Stimulated activated naive B cell treated with anti-CD40 and anti-IgM and Interleukin-4, amounts not matched to agents 10 μg/mL and 1 μg/mL and 100 μg/mL, for 72 hours (primary cell): Measurements from ENCODE around the gene DENND5B.

Source experiments
- ATAC-seq, 2 donors: fragments of 150-1000 bp; cut with Tn5 transposase; replicated peaks; 2 replicates each; pipeline ENCODE4 v1.10.0; 2021; ENCODE audit warnings: moderate library complexity in 1 of 2
- DNase-seq: peaks from one replicate; pipeline ENCODE4 v3.0.0; 2021
- H3K27ac Mint-ChIP-seq: one replicate; pipeline ENCODE4 v1.8.0; 2022; ENCODE audit warnings: mild to moderate bottlenecking, mixed read lengths
- H3K27me3 Mint-ChIP-seq, 2 donors: one replicate each; pipeline ENCODE4 v1.8.0; 2022; ENCODE audit warnings: mixed read lengths in 2 of 2
- H3K36me3 Mint-ChIP-seq, 2 donors: one replicate each; pipeline ENCODE4 v1.8.0; 2022; ENCODE audit warnings: mixed read lengths in 2 of 2, mild to moderate bottlenecking in 1 of 2
- H3K4me1 Mint-ChIP-seq, 2 donors: one replicate each; pipeline ENCODE4 v1.8.0; 2022; ENCODE audit warnings: mixed read lengths in 2 of 2, mild to moderate bottlenecking in 1 of 2
- H3K4me3 Mint-ChIP-seq, 2 donors: one replicate each; pipeline ENCODE4 v1.8.0; 2022; ENCODE audit warnings: mild to moderate bottlenecking in 2 of 2, mixed read lengths in 2 of 2, moderate library complexity in 1 of 2
- H3K9me3 Mint-ChIP-seq, 2 donors: one replicate each; pipeline ENCODE4 v1.8.0; 2022; ENCODE audit warnings: mixed read lengths in 2 of 2, mild to moderate bottlenecking in 1 of 2

The DENND5B gene

DNA sequence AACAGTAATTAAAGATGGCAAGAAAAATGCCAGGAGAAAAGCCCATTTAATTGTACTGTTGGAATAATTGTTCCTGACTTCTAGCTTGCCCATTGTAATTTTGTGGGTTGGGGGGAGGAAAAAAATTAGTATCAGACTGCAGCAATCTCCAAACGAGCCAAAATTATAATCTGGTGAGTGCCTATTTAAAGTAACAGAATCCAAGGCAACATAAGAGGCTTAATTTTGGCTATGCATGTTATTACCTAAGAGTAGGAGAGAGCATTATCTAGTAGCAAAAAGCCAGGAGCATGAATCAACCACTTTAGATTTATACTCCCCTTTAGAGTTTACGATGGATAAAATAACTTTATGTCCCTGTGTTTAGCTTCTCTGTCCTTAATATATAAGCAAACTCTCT, 14.6 kb upstream of the DENND5B start:
- H3K27ac Mint-ChIP-seq, result no peak overlapping the region
- H3K27me3 Mint-ChIP-seq, result no peaks in the 10 kb centered on the region
- DNase-seq, result no peak
- peaks cover 3 to 10% of the 10 kb centered on the region in 2 donors for H3K36me3 Mint-ChIP-seq
- ATAC-seq, result no peak
- H3K4me3 Mint-ChIP-seq, result no peak overlapping the region
- H3K4me1 Mint-ChIP-seq, result peaks cover 5 to 17% of the 10 kb centered on the region in 2 donors
- peaks cover 4 to 8% of the 10 kb centered on the region in 2 donors for H3K9me3 Mint-ChIP-seq

DNA sequence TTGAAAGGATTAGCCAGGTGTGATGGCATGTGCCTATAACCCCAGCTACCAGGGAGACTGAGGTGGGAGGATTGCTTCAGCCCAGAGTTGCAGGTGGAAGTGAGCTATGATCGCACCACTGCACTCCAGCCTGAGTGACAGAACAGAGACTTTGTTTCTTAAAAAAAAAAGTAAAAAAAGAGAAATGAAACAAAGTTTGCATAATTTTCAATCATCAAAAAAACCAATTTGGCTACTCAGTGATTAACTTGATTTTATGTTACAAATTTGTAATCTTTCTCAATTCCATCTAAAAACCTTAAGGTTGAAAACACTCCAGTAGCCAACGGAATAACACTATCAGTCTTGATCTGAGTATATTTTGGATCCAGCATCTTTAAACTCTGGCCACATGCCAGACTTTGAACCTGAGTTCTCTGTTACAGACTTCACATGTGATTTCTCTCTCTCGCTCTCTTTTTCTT, 12.6 kb upstream of the DENND5B start:
- peak overlapping the region; percentile 66 for H3K27ac Mint-ChIP-seq
- H3K4me1 Mint-ChIP-seq, result peaks cover 19 to 34% of the 10 kb centered on the region in 2 donors
- peak overlapping the region; percentile 44 to 71 for H3K4me3 Mint-ChIP-seq
- DNase-seq (peak; percentile 71), ATAC-seq (peak; percentile 93 to 94)
- peaks cover 3 to 10% of the 10 kb centered on the region in 2 donors for H3K36me3 Mint-ChIP-seq
- H3K27me3 Mint-ChIP-seq, result no peaks in the 10 kb centered on the region
- H3K9me3 Mint-ChIP-seq, result peaks cover 6 to 8% of the 10 kb centered on the region in 2 donors

DNA sequence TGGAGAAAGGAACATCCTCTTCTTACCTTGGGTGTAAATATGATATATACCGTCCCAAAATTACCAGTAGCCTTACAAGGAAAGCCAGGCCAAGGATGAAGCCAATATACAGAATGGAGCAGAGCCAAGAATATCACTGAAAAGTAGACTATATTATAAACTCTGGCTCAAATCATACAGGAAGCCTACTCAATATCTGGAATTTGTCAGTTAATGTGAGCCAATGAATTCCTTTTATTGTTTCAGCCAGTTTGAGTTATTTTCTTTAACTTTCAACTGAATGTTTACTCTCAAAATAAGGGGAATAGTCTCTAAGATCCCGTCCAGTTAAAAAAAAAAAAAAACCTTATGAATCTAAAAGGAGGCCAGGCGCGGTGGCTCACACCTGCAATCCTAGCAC, 9.8 kb upstream of the DENND5B start:
- ATAC-seq (no peak), DNase-seq (no peak)

DNA sequence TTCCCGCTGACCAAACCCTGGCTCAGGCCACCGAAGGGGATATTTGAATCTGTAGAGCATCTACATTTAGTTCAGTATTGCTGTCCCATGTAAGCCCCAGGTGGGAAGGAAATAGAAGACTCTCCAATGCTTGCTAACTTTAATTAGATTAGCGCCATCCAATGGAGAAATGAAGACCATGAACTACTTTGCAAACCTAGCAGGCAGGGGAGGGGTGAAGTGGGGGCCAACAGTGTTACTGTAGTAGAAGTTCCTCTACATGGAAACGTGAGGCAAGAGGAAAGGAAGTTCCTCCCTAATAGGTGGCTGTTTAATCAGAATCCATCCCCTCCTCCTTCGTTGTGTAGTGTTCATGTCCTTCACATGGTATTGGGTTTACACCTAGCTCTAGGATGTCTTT, 9.3 kb upstream of the DENND5B start:
- Mint-ChIP-seq H3K4me3 (no peak overlapping the region), H3K27ac (peak overlapping the region; percentile 42), H3K36me3 (peaks cover 0 to 1% of the 10 kb centered on the region in 2 donors), H3K9me3 (peaks cover 0 to 3% of the 10 kb centered on the region in 2 donors), H3K4me1 (peaks cover 21 to 43% of the 10 kb centered on the region in 2 donors), H3K27me3 (no peaks in the 10 kb centered on the region)
- DNase-seq, result no peak
- ATAC-seq, result no peak

More for the DNA sequence above, 9.8 kb upstream of the DENND5B start:
- H3K27ac Mint-ChIP-seq, result no peak overlapping the region
- H3K27me3 Mint-ChIP-seq, result no peaks in the 10 kb centered on the region
- peaks cover 21 to 43% of the 10 kb centered on the region in 2 donors for H3K4me1 Mint-ChIP-seq
- peaks cover 0 to 3% of the 10 kb centered on the region in 2 donors for H3K36me3 Mint-ChIP-seq
- peaks cover 0 to 1% of the 10 kb centered on the region in 2 donors for H3K9me3 Mint-ChIP-seq
- no peak overlapping the region for H3K4me3 Mint-ChIP-seq

DNA sequence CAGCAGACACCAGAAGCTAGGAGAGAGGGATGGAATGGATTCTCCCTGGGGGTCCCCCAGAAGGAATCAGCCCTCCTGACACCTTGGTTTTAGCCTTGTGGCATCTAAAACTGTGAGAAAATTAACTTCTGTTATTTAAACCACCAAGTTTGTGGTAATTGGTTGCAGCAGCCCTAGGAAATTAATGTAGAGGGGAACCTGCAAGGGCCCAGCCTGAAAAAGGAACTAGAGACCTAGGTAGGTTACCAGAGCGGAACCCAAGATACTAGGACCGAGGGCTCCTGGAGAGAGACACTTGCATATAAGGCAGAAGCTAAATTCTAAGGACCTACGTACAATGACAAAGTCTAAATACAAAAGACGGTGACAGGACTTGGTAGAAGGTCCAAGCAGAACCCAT, 8.1 kb upstream of the DENND5B start:
- DNase-seq (peak; percentile 52), ATAC-seq (peak; percentile 89 to 91)
- Mint-ChIP-seq H3K27me3 (no peaks in the 10 kb centered on the region), H3K4me3 (peak overlapping the region; percentile 63 to 67), H3K4me1 (peaks cover 17 to 39% of the 10 kb centered on the region in 2 donors), H3K36me3 (no peaks in the 10 kb centered on the region), H3K27ac (no peak overlapping the region), H3K9me3 (peaks cover 0 to 3% of the 10 kb centered on the region in 2 donors)

DNA sequence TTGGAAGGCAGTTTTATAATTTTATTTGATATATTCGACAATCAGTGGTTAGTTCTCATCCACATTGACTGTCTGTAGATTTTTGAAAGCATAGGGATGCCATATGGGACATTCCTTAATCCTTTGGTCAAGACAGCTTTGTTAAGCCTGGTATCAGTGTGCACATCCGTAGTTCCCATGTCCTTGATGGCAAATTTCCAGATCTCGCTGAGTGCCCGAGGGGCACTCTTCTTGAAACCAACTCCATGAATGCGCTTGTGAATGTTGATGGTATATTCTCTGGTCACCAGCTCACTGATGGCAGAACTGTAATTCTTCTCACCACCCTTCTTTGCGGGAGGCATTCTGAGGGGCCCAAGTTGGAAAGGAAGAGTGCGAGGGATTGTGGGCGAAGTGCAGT, 6.1 kb upstream of the DENND5B start:
- DNase-seq (no peak), ATAC-seq (no peak)
- H3K27me3 Mint-ChIP-seq, result no peaks in the 10 kb centered on the region
- no peaks in the 10 kb centered on the region for H3K36me3 Mint-ChIP-seq
- peak overlapping the region; percentile 20 for H3K27ac Mint-ChIP-seq
- H3K4me1 Mint-ChIP-seq, result peaks cover 19 to 33% of the 10 kb centered on the region in 2 donors
- H3K4me3 Mint-ChIP-seq, result no peak overlapping the region
- H3K9me3 Mint-ChIP-seq, result peaks cover 0 to 3% of the 10 kb centered on the region in 2 donors

DNA sequence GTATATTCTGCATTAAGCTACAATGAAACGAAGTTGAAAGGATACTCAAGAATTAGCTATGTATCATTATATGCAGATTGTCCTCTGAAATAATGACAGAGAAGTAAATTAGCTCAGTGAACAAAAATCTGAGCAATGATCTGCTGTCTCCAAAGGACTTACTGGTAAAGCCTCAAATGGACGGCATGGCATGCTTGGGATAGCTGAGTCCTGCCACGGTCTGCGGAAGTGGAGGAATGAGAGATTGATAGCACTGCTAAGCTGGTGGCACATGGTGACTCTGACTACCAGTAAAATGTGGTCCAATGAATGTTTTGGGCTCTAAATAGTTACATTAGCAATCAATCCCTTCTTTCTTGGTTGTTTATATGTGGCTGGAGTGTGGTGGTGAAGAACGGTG, 3.7 kb upstream of the DENND5B start:
- H3K9me3 Mint-ChIP-seq, result peaks cover 0 to 3% of the 10 kb centered on the region in 2 donors
- ATAC-seq (no peak), DNase-seq (no peak)
- no peak overlapping the region for H3K4me3 Mint-ChIP-seq
- H3K4me1 Mint-ChIP-seq, result peaks cover 20 to 36% of the 10 kb centered on the region in 2 donors
- H3K27me3 Mint-ChIP-seq, result no peaks in the 10 kb centered on the region
- no peak overlapping the region for H3K27ac Mint-ChIP-seq
- H3K36me3 Mint-ChIP-seq, result peaks cover 0 to 1% of the 10 kb centered on the region in 2 donors

DNA sequence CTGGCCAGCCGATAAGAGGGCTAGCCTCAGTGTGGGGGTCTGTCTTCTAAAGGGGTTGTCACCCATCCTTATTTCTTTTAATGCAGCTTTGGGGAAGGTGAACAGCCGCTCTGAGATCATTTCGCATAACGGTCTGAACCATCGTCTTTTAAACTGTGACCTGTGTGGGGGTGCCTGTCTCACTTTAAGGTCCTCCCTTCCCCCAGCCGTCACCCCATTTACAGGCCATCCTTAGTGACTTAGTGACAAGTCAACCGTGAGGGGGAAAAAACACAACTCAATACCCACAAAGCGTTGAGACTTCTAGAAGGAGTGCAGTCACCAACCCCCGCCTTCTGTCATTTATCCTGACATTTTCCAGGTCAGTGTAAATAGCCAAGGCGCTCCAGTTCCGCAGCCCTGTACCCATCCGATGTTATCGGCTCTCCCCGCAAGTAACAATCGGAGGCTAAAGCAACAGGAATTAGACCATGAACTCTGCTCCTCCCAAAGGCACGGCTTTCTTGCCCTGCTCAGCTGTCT, 505 bp upstream of the DENND5B start:
- Mint-ChIP-seq H3K36me3 (peaks cover 15 to 16% of the 10 kb centered on the region in 2 donors), H3K9me3 (peaks cover 5 to 9% of the 10 kb centered on the region in 2 donors), H3K27ac (peak overlapping the region; percentile 96), H3K4me1 (peaks cover 23 to 45% of the 10 kb centered on the region in 2 donors), H3K27me3 (no peaks in the 10 kb centered on the region), H3K4me3 (peak overlapping the region; percentile 90 to 95)
- ATAC-seq (peak; percentile 41 to 42), DNase-seq (peak; percentile 35)

DNA sequence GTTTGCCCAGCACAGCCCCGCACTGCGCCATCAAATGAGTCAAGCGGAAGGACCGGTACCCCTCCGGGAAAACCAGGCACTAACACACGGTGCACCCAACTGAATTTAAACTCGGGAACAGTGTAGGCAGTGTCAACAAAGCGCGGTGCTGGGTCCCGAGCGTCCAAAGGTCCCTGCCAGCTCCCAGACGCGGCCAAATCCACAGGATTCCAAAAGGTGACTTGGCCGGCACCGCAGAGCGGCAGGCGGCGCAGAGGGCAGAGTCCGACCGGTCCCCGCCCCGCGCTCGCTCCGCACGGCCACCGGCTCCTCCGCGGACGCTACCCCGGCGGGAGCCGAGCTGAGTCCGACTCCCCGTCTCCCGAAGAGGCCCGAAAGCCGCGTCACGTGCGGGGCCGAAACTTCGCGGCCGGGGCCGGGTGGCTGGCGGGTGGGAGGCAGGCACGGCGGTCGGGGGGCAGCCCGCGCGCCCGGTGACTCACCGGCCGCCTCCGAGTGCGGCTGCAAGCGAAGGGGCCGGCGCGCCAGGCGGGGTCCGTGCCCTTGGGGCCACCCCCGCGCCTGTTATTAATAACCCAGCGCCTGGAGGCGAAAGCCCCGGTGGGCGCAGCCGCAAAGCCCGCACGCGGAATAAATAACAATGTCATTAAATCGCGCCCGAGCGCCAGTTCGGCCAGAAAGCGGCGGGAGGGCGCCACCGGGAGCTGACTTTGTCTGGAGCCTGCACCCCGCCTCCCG, 863 bp downstream of the DENND5B start:
- peaks cover 29 to 54% of the 10 kb centered on the region in 2 donors for H3K4me1 Mint-ChIP-seq
- peak overlapping the region; percentile 90 to 94 for H3K4me3 Mint-ChIP-seq
- H3K9me3 Mint-ChIP-seq, result peaks cover 5 to 10% of the 10 kb centered on the region in 2 donors
- peak; percentile 77 to 78 for ATAC-seq
- DNase-seq, result peak; percentile 82
- peaks cover 18 to 20% of the 10 kb centered on the region in 2 donors for H3K36me3 Mint-ChIP-seq
- H3K27me3 Mint-ChIP-seq, result no peaks in the 10 kb centered on the region
- H3K27ac Mint-ChIP-seq, result peak overlapping the region; percentile 96

DNA sequence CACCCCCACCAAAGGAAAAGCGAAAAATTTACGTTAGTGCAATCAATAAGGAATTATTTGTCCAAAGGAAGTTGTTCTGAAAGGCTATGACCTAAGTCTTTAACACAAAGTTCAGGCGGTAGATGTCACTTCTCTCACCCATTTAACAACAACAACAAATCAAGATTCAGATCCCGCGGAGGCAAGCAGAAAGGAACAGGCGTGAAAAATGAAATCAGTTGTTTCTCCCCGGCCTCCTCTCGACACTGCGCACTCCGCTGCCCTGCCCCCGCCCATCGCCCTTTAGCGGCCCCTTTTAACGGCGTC, 1.4 kb downstream of the DENND5B start:
- ATAC-seq, result no peak
- peaks cover 18 to 20% of the 10 kb centered on the region in 2 donors for H3K36me3 Mint-ChIP-seq
- no peak for DNase-seq
- H3K9me3 Mint-ChIP-seq, result peaks cover 5 to 13% of the 10 kb centered on the region in 2 donors
- H3K4me3 Mint-ChIP-seq, result peak overlapping the region; percentile 90 to 94
- peak overlapping the region; percentile 96 for H3K27ac Mint-ChIP-seq
- peaks cover 32 to 56% of the 10 kb centered on the region in 2 donors for H3K4me1 Mint-ChIP-seq
- no peaks in the 10 kb centered on the region for H3K27me3 Mint-ChIP-seq

DNA sequence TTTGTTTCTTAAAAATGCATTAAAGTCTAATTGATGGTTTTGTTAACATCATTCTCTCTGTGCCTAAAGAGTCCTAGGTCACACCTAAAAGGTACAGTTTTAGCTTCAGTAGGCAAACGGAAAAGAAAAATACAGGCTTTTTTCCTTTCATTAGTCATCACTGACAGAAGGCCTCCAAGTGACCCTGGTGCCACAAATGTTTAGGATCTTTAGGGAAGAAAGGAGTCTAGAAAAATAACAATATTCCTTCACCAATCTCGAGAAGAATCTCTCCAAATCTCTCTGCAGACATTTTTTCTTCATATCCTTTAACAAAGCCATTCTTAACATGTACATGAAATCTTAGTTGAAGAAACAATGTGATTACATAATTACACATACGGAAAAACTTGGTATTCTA, 2.0 kb downstream of the DENND5B start:
- H3K4me1 Mint-ChIP-seq, result peaks cover 36 to 61% of the 10 kb centered on the region in 2 donors
- DNase-seq (no peak), ATAC-seq (no peak)
- peaks cover 5 to 13% of the 10 kb centered on the region in 2 donors for H3K9me3 Mint-ChIP-seq
- H3K27me3 Mint-ChIP-seq, result no peaks in the 10 kb centered on the region
- peak overlapping the region; percentile 90 to 94 for H3K4me3 Mint-ChIP-seq
- H3K27ac Mint-ChIP-seq, result peak overlapping the region; percentile 51
- H3K36me3 Mint-ChIP-seq, result peaks cover 18 to 20% of the 10 kb centered on the region in 2 donors

DNA sequence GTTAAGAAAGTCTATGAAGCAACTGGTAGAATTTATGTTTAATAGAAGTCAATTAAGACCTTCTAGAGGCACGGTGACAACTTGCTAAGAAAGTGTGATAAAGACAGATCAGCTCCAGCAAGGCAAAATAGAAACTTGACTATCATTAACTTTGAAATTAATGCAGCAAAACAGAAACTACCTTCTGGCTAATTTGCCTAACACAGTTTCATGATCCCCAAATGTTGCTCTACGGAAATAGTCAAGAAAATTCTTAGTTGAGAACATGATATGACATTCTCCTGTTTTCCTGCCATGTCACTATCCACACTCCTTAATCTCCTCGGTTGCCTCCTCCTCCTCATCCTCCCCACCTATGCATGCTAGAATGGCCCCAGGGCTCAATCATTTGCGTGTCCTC, 4.2 kb downstream of the DENND5B start:
- Mint-ChIP-seq H3K36me3 (peaks cover 18 to 20% of the 10 kb centered on the region in 2 donors), H3K9me3 (peaks cover 5 to 13% of the 10 kb centered on the region in 2 donors), H3K4me3 (peak overlapping the region; percentile 5 to 37), H3K4me1 (peaks cover 35 to 55% of the 10 kb centered on the region in 2 donors), H3K27ac (peak overlapping the region; percentile 15), H3K27me3 (no peaks in the 10 kb centered on the region)
- ATAC-seq, result no peak
- DNase-seq, result no peak

DNA sequence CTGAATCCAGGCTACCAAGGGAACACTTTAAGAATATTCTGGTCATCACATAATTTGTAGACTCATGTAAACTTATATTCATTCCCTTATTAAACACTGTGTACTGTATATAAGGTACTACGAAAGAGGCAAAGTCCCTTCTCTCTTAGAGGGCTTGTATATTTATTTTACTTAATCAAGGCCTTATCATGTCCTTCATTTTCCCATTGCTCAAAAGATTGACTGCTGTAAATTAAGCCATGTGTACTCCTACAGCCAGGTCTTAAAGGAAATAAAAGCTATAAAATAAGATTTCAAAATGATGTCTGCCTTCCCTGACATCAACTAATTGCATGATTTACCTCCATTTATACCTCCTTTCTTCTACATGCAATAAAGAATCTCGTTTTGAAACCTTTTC, 5.0 kb downstream of the DENND5B start:
- Mint-ChIP-seq H3K4me3 (peak overlapping the region in 1 of 2 donors; percentile 1), H3K27me3 (no peaks in the 10 kb centered on the region), H3K36me3 (peaks cover 18 to 20% of the 10 kb centered on the region in 2 donors), H3K4me1 (peaks cover 31 to 50% of the 10 kb centered on the region in 2 donors), H3K27ac (no peak overlapping the region), H3K9me3 (peaks cover 5 to 13% of the 10 kb centered on the region in 2 donors)
- no peak for DNase-seq
- ATAC-seq, result no peak

DNA sequence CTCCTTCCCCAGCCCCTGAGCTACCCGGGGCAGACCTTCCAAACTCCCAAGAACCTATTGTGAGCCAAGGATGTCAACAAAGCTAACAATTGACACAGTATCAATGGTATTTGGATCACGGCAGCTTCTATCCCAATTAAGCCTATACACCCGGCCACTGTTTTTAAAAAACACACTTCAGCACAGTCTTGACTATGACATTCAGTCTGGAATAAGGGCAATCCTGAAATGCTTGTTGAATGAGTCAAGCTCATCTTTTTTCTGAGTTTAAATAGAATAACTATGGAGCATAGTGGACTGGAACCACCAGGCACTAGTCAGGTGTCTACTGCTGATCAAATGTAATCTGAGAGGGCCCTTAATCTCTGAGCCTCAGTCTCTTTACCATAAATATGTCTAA, 5.7 kb downstream of the DENND5B start:
- peak overlapping the region in 1 of 2 donors; percentile 1 for H3K4me3 Mint-ChIP-seq
- peaks cover 31 to 50% of the 10 kb centered on the region in 2 donors for H3K4me1 Mint-ChIP-seq
- H3K9me3 Mint-ChIP-seq, result peaks cover 5 to 13% of the 10 kb centered on the region in 2 donors
- peak overlapping the region; percentile 38 for H3K27ac Mint-ChIP-seq
- DNase-seq (no peak), ATAC-seq (no peak)
- no peaks in the 10 kb centered on the region for H3K27me3 Mint-ChIP-seq
- H3K36me3 Mint-ChIP-seq, result peaks cover 18 to 20% of the 10 kb centered on the region in 2 donors

DNA sequence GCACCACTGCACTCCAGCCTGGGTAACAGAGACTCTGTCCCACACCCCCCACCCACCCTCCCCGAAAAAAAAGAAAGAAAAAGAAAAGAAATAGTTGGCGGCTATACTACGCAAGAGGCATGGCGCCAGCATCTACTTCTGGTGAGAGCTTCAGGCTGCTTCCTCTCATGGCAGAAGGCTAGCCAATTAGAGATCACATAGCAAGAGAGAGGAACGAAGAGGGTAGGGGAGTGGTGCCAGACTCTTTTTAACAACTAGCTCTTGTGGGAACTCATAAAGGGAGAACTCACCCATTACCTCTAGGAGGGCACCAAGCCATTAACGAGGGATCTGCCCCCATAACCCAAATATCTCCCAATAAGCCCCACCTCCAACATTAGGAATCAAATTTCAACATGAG, 6.2 kb downstream of the DENND5B start:
- Mint-ChIP-seq H3K4me3 (no peak overlapping the region), H3K27ac (peak overlapping the region; percentile 38), H3K36me3 (peaks cover 18 to 20% of the 10 kb centered on the region in 2 donors), H3K27me3 (no peaks in the 10 kb centered on the region), H3K4me1 (peaks cover 31 to 48% of the 10 kb centered on the region in 2 donors), H3K9me3 (peaks cover 5 to 13% of the 10 kb centered on the region in 2 donors)
- DNase-seq, result no peak
- ATAC-seq, result no peak
